ENCODE measurements around the gene MYLK4.

DNA sequence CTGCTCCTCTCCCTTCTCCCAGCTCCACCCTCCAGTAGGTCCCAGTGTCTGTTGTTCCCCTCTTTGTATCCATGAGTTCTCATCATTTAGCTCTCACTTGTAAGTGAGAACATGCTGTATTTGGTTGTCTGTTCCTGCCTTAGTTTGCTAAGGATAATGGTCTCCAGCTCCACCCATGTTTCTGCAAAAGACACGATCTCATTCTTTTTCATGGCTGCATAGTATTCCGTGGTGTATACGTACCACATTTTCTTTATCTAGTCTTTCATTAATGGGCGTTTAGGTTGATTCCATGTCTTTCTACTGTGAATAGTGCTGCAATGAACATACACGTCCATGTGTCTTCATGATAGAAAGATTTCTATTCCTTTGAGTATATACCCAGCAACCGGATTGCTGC is 136.6 kb downstream of the MYLK4 start:
- TF ChIP-seq, protein P1, sequence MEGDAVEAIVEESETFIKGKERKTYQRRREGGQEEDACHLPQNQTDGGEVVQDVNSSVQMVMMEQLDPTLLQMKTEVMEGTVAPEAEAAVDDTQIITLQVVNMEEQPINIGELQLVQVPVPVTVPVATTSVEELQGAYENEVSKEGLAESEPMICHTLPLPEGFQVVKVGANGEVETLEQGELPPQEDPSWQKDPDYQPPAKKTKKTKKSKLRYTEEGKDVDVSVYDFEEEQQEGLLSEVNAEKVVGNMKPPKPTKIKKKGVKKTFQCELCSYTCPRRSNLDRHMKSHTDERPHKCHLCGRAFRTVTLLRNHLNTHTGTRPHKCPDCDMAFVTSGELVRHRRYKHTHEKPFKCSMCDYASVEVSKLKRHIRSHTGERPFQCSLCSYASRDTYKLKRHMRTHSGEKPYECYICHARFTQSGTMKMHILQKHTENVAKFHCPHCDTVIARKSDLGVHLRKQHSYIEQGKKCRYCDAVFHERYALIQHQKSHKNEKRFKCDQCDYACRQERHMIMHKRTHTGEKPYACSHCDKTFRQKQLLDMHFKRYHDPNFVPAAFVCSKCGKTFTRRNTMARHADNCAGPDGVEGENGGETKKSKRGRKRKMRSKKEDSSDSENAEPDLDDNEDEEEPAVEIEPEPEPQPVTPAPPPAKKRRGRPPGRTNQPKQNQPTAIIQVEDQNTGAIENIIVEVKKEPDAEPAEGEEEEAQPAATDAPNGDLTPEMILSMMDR (IDR thresholded peaks at IDR 0.05) = no peak
- TF ChIP-seq EP300 (IDR thresholded peaks at IDR 0.05) (no peak), POLR2AphosphoS5 (IDR thresholded peaks at IDR 0.05) (no peak), POLR2A (IDR thresholded peaks at IDR 0.05) (no peak)
